Skeletal muscle cell (primary cell): ENCODE measurements around the gene TTLL11.

Experiments used
- DNase-seq: peaks from one replicate; pipeline ENCODE4 v3.0.0-alpha.2; 2010; ENCODE audit warnings: low read depth
- H3K4me3 ChIP-seq: 2 replicates; pipeline ENCODE4 v1.5.1; 2011; ENCODE audit warnings: low read depth, mild to moderate bottlenecking, control low read depth, low read length, moderate library complexity

TTLL11 gene

GRCh38 chr9:121816845-121817450 is 276.2 kb downstream of the TTLL11 start:
- no peak for DNase-seq
- no peak overlapping the region for H3K4me3 ChIP-seq

- no peak for DNase-seq
- no peak overlapping the region for H3K4me3 ChIP-seq
Observed at GRCh38 chr9:121816449-121816817, 276.7 kb downstream of the TTLL11 start.

DNA sequence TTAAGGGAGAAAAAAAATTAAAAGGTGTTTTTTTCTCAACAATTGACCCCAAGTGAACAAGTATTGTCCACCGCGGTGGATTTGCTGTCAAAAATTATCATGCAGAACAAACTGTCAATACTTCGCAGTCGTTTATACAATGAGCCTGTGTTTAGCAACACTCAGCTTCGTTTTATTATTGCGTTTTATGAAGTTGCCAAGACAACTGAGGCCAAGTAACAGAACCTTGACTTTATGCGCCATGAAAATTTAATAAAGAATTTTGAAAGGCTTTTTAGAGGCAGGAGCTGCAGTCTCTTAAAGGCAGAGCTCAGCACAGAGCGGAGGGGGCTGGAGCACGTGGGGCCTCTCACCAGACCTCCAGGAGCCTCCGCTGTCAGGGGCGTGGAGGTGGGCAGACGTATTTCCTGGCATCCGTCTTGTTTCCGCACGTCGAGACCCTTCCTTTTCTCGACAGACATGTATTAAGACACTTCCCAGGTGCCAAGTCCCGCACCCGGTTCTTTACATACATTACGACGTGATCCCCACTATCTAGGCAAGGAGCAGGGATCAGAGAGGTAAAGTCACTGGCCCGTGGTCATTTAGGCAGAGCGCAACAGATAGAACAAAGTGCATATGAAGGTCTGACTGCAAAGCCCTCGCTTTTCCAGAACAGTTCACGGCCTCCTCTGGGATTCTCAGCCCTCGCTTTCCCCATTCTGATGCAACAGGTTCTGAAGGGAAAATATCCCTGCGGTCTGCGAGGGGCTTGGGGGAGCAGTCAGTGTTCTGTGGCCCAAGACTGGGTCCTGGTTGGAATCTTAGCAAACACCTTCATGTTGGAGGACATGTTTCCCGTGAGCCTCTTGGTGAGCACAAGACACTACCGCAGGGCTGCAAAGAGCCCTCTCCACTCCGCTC is 277.3 kb downstream of the TTLL11 start:
- no peak overlapping the region for H3K4me3 ChIP-seq
- DNase-seq: no peak

DNA sequence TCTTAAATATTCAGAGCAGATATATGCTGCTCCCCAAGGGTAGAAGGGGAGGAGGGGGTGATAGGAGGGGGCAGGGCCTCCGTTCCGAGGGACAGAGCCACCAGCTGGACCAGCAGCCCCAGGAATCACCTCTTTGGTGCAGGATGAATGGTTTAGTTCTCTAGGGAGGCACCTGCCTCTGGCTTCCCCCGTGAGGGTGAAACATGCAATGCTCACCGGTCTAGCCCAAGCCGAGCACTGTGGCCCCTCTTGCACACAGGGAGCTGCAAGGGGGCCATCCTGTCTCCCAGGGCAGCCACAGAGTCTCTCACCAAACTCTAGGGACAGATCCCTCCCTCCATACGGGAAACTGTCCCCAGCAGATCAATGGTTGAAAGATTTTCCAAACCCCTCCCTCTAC is 278.0 kb downstream of the TTLL11 start:
- DNase-seq: no peak
- H3K4me3 ChIP-seq: no peak overlapping the region

DNA sequence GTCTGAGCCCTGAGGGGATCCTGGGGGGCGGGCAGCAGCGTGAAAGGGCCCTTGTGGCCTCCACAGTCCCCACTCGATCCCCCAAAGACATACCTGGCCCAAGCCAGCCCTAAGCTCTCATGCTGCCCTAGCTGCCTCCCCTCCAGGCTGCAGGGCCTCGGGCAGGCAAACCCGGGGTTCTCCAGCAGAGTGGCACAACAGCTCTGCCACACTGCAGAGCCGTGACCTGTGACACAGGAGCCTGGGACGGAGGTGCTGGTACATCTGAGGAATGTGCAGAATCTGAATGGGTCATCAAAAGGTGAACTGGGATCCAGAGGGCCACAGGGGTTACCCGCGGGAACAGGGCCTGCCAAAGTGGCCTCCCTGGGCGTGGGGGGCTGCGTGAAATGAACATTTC is 278.5 kb downstream of the TTLL11 start:
- H3K4me3 ChIP-seq: no peak overlapping the region
- no peak for DNase-seq

DNA sequence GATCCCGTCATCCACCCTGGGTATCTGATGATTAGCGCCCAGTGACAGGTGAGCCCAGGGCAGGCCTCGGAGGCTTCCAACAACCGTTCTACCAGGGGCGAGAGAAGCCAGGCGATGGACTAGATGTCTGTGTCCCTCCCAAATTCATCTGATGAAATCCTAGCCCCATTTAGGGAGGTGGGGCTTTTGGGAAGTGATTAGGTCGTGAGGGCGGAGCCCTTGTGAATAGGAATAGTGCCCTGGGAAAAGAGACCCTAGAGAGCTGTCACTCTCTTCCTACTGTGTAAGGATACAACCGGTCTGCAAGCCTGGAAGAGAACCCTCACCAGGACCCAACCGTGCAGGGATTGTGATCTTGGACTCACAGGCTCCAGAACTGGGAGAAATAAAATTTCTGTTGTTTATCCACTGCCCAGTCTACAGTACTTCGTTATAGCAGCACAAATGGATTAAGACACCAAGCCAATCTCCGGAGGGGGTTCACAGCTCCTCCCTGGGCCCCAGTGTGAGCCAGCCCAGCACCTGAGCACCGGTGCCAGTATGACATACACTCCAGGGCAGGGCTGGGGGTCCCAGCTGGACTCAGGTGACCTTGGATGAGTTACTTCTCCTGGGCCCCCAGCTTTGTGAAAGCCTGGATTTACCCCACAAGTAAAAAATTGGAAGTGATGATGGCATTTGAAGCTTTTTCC is 279.4 kb downstream of the TTLL11 start:
- no peak for DNase-seq
- H3K4me3 ChIP-seq: no peak overlapping the region

GRCh38 chr9:121812159-121812735 is 280.9 kb downstream of the TTLL11 start:
- H3K4me3 ChIP-seq: no peak overlapping the region
- no peak for DNase-seq

- no peak overlapping the region for H3K4me3 ChIP-seq
- no peak for DNase-seq
Observed at GRCh38 chr9:121811751-121812150, 281.4 kb downstream of the TTLL11 start.

DNA sequence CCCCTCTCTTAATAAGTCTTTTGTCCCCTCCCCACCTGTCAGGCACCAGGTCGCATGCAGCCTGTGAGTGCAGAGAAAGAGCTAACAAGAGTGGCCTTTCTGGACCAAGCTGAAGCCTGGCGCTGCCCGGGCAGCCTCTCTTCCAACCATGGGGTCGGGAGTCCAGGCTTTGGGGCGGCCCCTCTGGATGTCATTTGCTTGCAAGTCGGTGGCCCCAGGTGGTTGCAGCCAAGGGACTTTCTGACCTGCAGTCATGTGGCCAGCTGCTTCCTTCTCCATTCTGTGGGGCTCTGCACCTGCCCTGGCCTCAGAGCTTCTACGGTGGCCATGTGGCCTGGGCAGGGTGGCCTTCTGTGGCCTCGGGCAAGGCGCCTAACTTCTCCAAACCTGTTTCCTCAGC is 282.0 kb downstream of the TTLL11 start:
- no peak overlapping the region for H3K4me3 ChIP-seq
- DNase-seq: no peak

- DNase-seq: no peak
Observed at GRCh38 chr9:121810489-121810888, 282.6 kb downstream of the TTLL11 start.

DNA sequence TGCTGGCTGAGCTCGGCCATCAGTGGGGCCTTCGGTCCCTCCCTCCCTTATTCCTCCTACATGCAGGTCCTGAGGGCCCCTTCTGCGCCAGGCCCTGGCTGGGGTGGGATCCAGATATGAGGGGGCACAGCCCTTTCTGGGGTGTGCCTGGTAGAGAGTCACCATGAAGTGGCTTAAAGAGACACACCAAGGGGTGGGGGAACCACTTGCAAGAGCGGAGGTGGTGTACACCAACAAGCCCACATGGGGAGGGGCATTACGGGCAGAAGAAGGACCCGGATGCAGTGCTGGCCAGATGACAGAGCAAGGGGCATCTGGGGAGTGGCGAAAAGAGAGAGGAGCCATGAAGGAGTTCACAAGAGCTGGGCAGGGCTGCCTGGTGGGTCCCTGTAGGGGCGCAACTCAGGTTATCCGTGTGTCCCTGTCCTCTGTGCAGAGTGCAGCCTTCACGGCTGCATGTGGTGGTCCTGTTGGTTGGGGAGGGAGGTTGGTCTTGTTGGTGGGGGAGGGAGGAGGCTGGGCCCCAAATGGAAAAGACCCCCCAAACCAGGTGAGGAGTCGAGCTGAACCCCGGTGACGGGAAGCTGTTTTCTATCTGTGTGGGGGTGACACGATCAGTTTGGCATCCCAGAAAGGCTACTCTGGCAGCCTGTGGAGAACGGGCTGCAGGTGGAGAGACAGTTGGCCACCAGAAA is 283.6 kb downstream of the TTLL11 start:
- no peak overlapping the region for H3K4me3 ChIP-seq
- no peak for DNase-seq

More at GRCh38 chr9:121810489-121810888, 282.6 kb downstream of the TTLL11 start:
- no peak overlapping the region for H3K4me3 ChIP-seq

- no peak for DNase-seq
- H3K4me3 ChIP-seq: no peak overlapping the region
Observed at GRCh38 chr9:121808781-121809180, 284.3 kb downstream of the TTLL11 start.

- DNase-seq: no peak
- H3K4me3 ChIP-seq: no peak overlapping the region
Observed at GRCh38 chr9:121807823-121808278, 285.3 kb downstream of the TTLL11 start.

DNA sequence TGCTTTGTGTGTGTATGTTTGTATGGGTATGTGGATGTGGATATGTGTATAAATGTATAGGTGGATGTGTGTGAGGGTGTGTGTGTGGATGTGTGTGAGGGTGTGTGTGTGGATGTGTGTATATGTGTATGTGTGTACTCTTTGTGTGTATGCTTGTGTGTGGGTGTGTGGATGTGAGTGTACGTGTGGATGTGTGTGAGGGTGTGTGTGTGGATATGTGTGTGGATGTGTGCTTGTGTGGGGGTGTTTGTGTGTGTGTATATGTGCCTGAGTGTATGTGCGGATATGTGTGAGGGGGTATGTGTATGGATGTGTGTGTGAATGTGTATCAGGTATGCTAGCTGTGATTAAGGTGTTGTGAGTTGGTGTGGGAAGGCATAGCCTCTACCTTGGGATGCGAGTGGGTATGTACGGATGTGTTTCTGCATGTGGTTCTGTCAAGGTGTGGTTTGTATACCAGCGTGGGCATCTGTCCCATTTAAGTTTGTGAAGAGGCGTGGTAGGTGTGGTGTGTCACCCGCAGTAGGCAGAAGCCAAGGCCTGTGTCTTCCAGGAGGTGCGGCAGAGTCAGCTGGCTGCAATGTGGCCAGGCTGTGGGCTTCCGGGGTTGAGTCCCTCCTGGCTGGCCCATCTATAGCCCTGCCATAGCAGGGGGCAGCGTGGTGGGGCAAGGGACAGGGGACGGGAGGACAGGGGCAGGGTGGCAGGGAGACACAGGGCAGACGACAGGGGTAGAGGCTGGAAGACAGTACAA is 285.9 kb downstream of the TTLL11 start:
- DNase-seq: no peak
- H3K4me3 ChIP-seq: no peak overlapping the region

DNA sequence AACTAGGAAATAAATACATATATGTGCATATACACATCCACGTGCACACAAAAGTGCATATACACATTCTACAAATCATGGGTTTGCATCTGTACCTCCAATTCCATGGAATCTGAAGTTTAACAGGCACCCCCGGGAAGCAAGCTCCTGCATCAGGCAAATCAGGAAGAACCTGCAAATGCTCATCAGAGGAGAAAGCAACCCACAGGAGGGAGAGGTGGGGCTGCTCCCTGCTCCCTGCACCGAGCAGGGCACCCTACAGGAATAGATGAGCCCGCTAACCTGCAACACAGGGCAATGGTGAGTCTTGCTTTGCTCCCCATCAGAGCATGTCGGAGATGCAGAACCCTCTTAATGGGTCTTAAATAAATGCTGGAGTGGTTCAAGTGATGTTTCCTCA is 290.4 kb downstream of the TTLL11 start:
- no peak for DNase-seq
- H3K4me3 ChIP-seq: no peak overlapping the region

- no peak for DNase-seq
- no peak overlapping the region for H3K4me3 ChIP-seq
Observed at GRCh38 chr9:121801579-121801978, 291.5 kb downstream of the TTLL11 start.

DNA sequence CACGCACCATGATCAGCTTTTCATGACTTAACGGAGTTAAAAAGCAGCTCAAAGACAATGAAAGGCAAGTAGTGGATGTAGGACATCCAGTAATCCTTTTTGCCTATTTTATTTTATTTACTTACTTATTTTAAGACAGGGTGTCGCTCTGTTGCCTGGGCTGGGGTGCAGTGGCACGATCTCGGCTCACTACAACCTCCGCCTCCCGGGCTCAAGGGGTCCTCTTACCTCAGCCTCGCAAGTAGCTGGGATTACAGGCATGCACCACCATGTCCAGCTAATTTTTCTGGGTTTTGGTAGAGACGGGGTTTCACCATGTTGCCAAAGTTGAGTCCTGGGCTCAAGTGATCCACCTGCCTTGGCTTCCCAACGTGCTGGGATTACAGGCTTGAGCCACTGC is 292.7 kb downstream of the TTLL11 start:
- DNase-seq: no peak
- H3K4me3 ChIP-seq: no peak overlapping the region

DNA sequence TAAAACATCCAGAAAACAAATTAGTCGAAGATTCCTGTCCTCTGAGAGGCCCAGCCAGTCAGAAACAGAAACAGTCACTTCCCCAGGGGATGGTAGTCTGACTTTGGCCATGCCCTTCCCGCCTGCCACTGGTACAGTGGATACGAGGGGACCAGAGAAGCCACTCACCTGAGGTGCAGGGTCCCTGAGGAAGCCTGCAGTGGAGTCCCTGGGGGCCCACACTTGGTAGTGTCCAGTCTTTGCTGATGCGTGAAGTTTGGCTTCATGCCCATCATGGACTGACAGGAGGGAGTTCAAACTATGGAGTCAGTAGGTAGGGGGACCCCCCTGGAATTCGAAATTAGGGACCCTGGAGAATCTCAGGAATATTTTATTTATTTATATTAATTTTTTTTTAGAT is 294.2 kb downstream of the TTLL11 start:
- no peak overlapping the region for H3K4me3 ChIP-seq
- DNase-seq: no peak

DNA sequence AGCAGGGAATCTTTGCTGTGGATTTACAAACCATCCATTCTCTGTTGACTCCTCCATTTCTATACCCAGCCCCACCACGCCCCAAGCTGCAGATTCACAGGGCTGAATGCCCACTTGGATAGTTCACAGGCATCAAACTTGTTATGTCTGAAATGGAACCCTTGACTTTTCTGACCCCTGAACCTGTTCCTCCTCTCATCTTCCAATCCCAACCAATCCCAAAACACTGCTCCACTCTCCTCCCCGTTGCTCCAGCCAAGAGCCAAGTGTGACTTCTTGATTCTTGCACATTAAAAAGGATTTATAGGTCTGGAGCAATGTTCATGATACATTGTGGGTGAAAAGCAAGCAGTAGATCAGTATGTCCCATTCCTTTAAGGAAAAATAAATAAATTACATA is 296.0 kb downstream of the TTLL11 start:
- no peak for DNase-seq
- H3K4me3 ChIP-seq: no peak overlapping the region
